Upper lobe of left lung (tissue), 6 donors: ENCODE results near the gene DCX. TPM values are rescaled to one million over a fixed set of nuclear protein-coding genes. Genes with fewer than 3 reads are reported as not detected.

Experiments
- ATAC-seq, 2 donors: fragments of 200-7000 bp; cut with Tn5 transposase; one replicate each; pipeline ENCODE4 v1.9.1; 2022; ENCODE audit warnings: mild to moderate bottlenecking in 2 of 2, moderate library complexity in 2 of 2; ENCODE audit not compliant: low FRiP score in 2 of 2
- DNase-seq, 2 donors: peaks; one replicate each; pipeline ENCODE4 v3.0.0-alpha.2; 2019 to 2020
- H3K27ac ChIP-seq, 4 donors: fragments of 200-600 bp; sonication (generic); one replicate each; pipeline ENCODE4 v1.5.1; 2016 to 2019
- H3K27me3 ChIP-seq, 4 donors: fragments of 200-600 bp; sonication (generic); one replicate each; pipeline ENCODE4 v1.5.1; 2017 to 2019
- H3K36me3 ChIP-seq, 4 donors: fragments of 200-600 bp; sonication (generic); one replicate each; pipeline ENCODE4 v1.5.1; 2016 to 2019
- H3K4me1 ChIP-seq, 4 donors: fragments of 200-600 bp; sonication (generic); one replicate each; pipeline ENCODE4 v1.5.1; 2018 to 2019
- H3K4me3 ChIP-seq, 4 donors: fragments of 200-600 bp; sonication (generic); one replicate each; pipeline ENCODE4 v1.5.1; 2017 to 2019; ENCODE audit warnings: mild to moderate bottlenecking in 2 of 4, moderate library complexity in 1 of 4
- H3K9me3 ChIP-seq, 4 donors: fragments of 200-600 bp; sonication (generic); one replicate each; pipeline ENCODE4 v1.5.1; 2018 to 2019
- CTCF ChIP-seq, 6 experiments: fragments of 450-650 bp in 4 of 6; fragments of 200-600 bp in 2 of 6; sonication (generic) in 2 of 6; IDR thresholded peaks; one replicate each; pipeline ENCODE4 v1.5.1; 2016 to 2019; ENCODE audit warnings: antibody characterized with exemption in 6 of 6
- EP300 ChIP-seq, 4 donors: sonication (generic); formaldehyde crosslinking; IDR thresholded peaks; one replicate each; pipeline ENCODE4 v1.5.1; 2017; ENCODE audit warnings: antibody characterized with exemption in 4 of 4, control low read depth in 2 of 4
- POLR2A ChIP-seq, 4 donors: fragments of 450-650 bp; IDR thresholded peaks; one replicate each; pipeline ENCODE4 v1.5.1; 2016 to 2017; ENCODE audit warnings: antibody characterized with exemption in 4 of 4, mild to moderate bottlenecking in 2 of 4
- POLR2AphosphoS5 ChIP-seq, 2 donors: sonication (generic); formaldehyde crosslinking; IDR thresholded peaks; one replicate each; pipeline ENCODE4 v1.5.1; 2017; ENCODE audit warnings: antibody characterized with exemption in 2 of 2
- WGBS, 2 donors: methylation state at CpG; one replicate each; pipeline ENCODE4 v1.1.5; 2017 to 2018; 5-methylcytosine and 5-hydroxymethylcytosine counted together
- total RNA-seq, 6 donors: library from RNA; depleted of rRNA in 4 of 6; stranded (reverse); fragments of >200 nt in 4 of 6; gene quantifications; one replicate each; pipeline versions ENCODE4 v1.1.0 to v1.2.1, GENCODE V29; 2016 to 2021
- donor health status: DM: no; HTN: no; CAD: no; lungs with moderate emphysema.
- donor health status: DM: no; HTN: yes; CAD: no; lungs with severe emphysema.

The DCX gene
- total RNA-seq, 6 donors from 2014 or later: not detected

- Histone ChIP-seq H3K36me3 (no peaks in the 10 kb centered on the region), H3K27ac (no peak overlapping the region), H3K4me1 (no peaks in the 10 kb centered on the region), H3K4me3 (no peak overlapping the region), H3K9me3 (no peaks in the 10 kb centered on the region), H3K27me3 (no peaks in the 10 kb centered on the region)
- DNase-seq (no peak), ATAC-seq (no peak)
- WGBS, 2 donors: 30 to 48% methylated on average over 6 of the region's 6 CpGs
- no peak for TF ChIP-seq POLR2AphosphoS5 (IDR thresholded peaks at IDR 0.05)
- no peak for TF ChIP-seq CTCF (IDR thresholded peaks at IDR 0.05)
- no peak for TF ChIP-seq POLR2A (IDR thresholded peaks at IDR 0.05)
- no peak for TF ChIP-seq EP300 (IDR thresholded peaks at IDR 0.05)
Measured at GRCh38 chrX:111376897-111377578, 35.0 kb downstream of the DCX start.

GRCh38 chrX:111376486-111376885 lies 35.5 kb downstream of the DCX start:
- DNase-seq (no peak), ATAC-seq (no peak)
- Histone ChIP-seq H3K4me1 (no peaks in the 10 kb centered on the region), H3K27me3 (no peaks in the 10 kb centered on the region), H3K27ac (no peak overlapping the region), H3K36me3 (no peaks in the 10 kb centered on the region), H3K9me3 (no peaks in the 10 kb centered on the region), H3K4me3 (no peak overlapping the region)
- WGBS, 2 donors: 29 to 62% methylated on average over 3 of the region's 3 CpGs
- no peak for TF ChIP-seq POLR2A (IDR thresholded peaks at IDR 0.05)

GRCh38 chrX:111375747-111376146 lies 36.2 kb downstream of the DCX start:
- no peak for DNase-seq
- ATAC-seq: no peak

GRCh38 chrX:111372086-111372485 lies 39.9 kb downstream of the DCX start:
- no peaks in the 10 kb centered on the region for H3K4me1 ChIP-seq
- WGBS, 2 donors: 57 to 60% methylated on average over 1 to 5 of the region's 5 CpGs
- ATAC-seq (no peak), DNase-seq (no peak)
- no peaks in the 10 kb centered on the region for H3K36me3 ChIP-seq
- no peaks in the 10 kb centered on the region for H3K9me3 ChIP-seq
- H3K4me3 ChIP-seq: no peak overlapping the region
- no peak for TF ChIP-seq POLR2A (IDR thresholded peaks at IDR 0.05)
- TF ChIP-seq POLR2AphosphoS5 (IDR thresholded peaks at IDR 0.05): no peak
- no peak for TF ChIP-seq EP300 (IDR thresholded peaks at IDR 0.05)
- TF ChIP-seq CTCF (IDR thresholded peaks at IDR 0.05): no peak
- no peak overlapping the region for H3K27ac ChIP-seq
- H3K27me3 ChIP-seq: no peaks in the 10 kb centered on the region

More at GRCh38 chrX:111375747-111376146, 36.2 kb downstream of the DCX start:
- no peaks in the 10 kb centered on the region for H3K9me3 ChIP-seq
- H3K27me3 ChIP-seq: no peaks in the 10 kb centered on the region
- WGBS, 2 donors: 15 to 16% methylated on average over 2 of the region's 2 CpGs
- TF ChIP-seq POLR2AphosphoS5 (IDR thresholded peaks at IDR 0.05) (no peak), CTCF (IDR thresholded peaks at IDR 0.05) (no peak), POLR2A (IDR thresholded peaks at IDR 0.05) (no peak)
- H3K27ac ChIP-seq: no peak overlapping the region
- no peaks in the 10 kb centered on the region for H3K36me3 ChIP-seq
- H3K4me1 ChIP-seq: no peaks in the 10 kb centered on the region
- H3K4me3 ChIP-seq: no peak overlapping the region

- Histone ChIP-seq H3K27ac (no peak overlapping the region), H3K27me3 (no peaks in the 10 kb centered on the region), H3K36me3 (no peaks in the 10 kb centered on the region), H3K4me1 (no peaks in the 10 kb centered on the region), H3K9me3 (no peaks in the 10 kb centered on the region), H3K4me3 (no peak overlapping the region)
- TF ChIP-seq EP300 (IDR thresholded peaks at IDR 0.05) (no peak), POLR2AphosphoS5 (IDR thresholded peaks at IDR 0.05) (no peak), CTCF (IDR thresholded peaks at IDR 0.05) (no peak), POLR2A (IDR thresholded peaks at IDR 0.05) (no peak)
- WGBS, 2 donors: 76 to 88% methylated on average over 2 of the region's 2 CpGs
- DNase-seq: no peak
- no peak for ATAC-seq
Measured at GRCh38 chrX:111365770-111366325, 46.1 kb downstream of the DCX start.
